K562 (cell line): ENCODE data around the gene SH3D21. TPM values are rescaled to one million over a fixed set of nuclear protein-coding genes. Genes with fewer than 3 reads are reported as not detected.

Experiments used
- BRD4 ChIP-seq: fragments of 200-600 bp; sonication (generic); IDR thresholded peaks from 2 replicates; pipeline ENCODE4 v1.6.1; 2017; ENCODE audit warnings: inconsistent platforms
- MGA ChIP-seq: fragments of 450-650 bp; IDR thresholded peaks from 2 replicates; pipeline ENCODE4 v1.6.1; 2016; ENCODE audit warnings: mild to moderate bottlenecking, moderate library complexity
- RAD51 ChIP-seq: fragments of 450-650 bp; IDR thresholded peaks from 2 replicates; pipeline ENCODE4 v1.7.1; 2016; ENCODE audit warnings: low read depth, mild to moderate bottlenecking, borderline replicate concordance
- STAT5B ChIP-seq: fragments of 250-450 bp; sonication (Bioruptor Pico); IDR thresholded peaks from 2 replicates; pipeline ENCODE4 v1.8.0; 2021; ENCODE audit warnings: mild to moderate bottlenecking, inconsistent platforms
- ZKSCAN3 ChIP-seq: fragments of 250-450 bp; sonication (Bioruptor Pico); IDR thresholded peaks from 2 replicates; pipeline ENCODE4 v1.4.0; 2020
- ZNF785 ChIP-seq: fragments of 250-450 bp; sonication (Bioruptor Pico); IDR thresholded peaks from 2 replicates; pipeline ENCODE4 v1.4.0; 2020; ENCODE audit warnings: mild to moderate bottlenecking
- polyA plus RNA-seq, 8 experiments: library from polyadenylated mRNA; depleted of rRNA in 4 of 8; stranded (reverse) in 5 of 8; unstranded in 3 of 8; fragments of >200 nt; fragmentation: Nextera tagmentation in 2 of 8; fragmentation: Illumina TruSeq in 1 of 8; extraction: Ambion mirVana in 2 of 8; extraction: Trizol in 1 of 8; gene quantifications; 2 replicates each; pipeline versions ENCODE4 v1.2.1 to v1.2.3, GENCODE V29; 2011 to 2014; ENCODE audit warnings: inconsistent platforms in 1 of 8, missing spikeins in 1 of 8
- total RNA-seq, 7 experiments: library from RNA; depleted of rRNA in 6 of 7; stranded (reverse); fragments of >200 nt in 6 of 7; fragmentation: Illumina TruSeq in 2 of 7; extraction: Trizol in 2 of 7; gene quantifications; 2 replicates each; pipeline versions ENCODE4 v1.2.1 to v1.2.3, GENCODE V29; 2011 to 2021; ENCODE audit warnings: low replicate concordance in 1 of 7

The SH3D21 gene
- total and polyA plus RNA-seq, 9 of the 15 experiments (the other 6 are each of a cell fraction or from before 2014, with no cell fraction given), result 0.01 to 4.7 (median 1.8) TPM

GRCh38 chr1:36321119-36321951 lies 15.2 kb downstream of the SH3D21 start (continued):
- peak; percentile 100 for TF ChIP-seq MGA
- no peak for TF ChIP-seq ZKSCAN3 (CRISPR knock-in tag)
- no peak; the same call in 1 of the 2 replicates for TF ChIP-seq RAD51
- TF ChIP-seq BRD4, result peak; percentile 44; the same call in 1 of the 2 replicates
- TF ChIP-seq STAT5B (CRISPR knock-in tag), result no peak
- no peak for TF ChIP-seq ZNF785 (CRISPR knock-in tag)
